GM06990 (cell line): ENCODE results near the gene SPOPL.

ENCODE experiments used
- DNase-seq: peaks from one replicate; pipeline ENCODE4 v3.0.0-alpha.2; 2011; ENCODE audit not compliant: insufficient read length; ENCODE audit errors: extremely low read depth
- H3K27me3 ChIP-seq: replicated peaks from 2 replicates; pipeline ENCODE4 v1.6.0; 2011; ENCODE audit warnings: low read length; ENCODE audit not compliant: control insufficient read depth, insufficient read depth
- H3K36me3 ChIP-seq: 2 replicates; pipeline ENCODE4 v1.5.1; 2011; ENCODE audit warnings: low read length; ENCODE audit not compliant: control insufficient read depth, insufficient read depth
- H3K4me3 ChIP-seq: replicated peaks from 2 replicates; pipeline ENCODE4 v1.5.1; 2011; ENCODE audit warnings: low read depth, mild to moderate bottlenecking, control low read depth, low read length
- TF ChIP-seq, protein P1 (sequence below): IDR thresholded peaks from 2 replicates; pipeline ENCODE4 v1.5.1; 2011; ENCODE audit warnings: low read length, control low read depth, mild to moderate bottlenecking, inconsistent platforms; ENCODE audit not compliant: insufficient read depth, poor library complexity, severe bottlenecking

The SPOPL gene

DNA sequence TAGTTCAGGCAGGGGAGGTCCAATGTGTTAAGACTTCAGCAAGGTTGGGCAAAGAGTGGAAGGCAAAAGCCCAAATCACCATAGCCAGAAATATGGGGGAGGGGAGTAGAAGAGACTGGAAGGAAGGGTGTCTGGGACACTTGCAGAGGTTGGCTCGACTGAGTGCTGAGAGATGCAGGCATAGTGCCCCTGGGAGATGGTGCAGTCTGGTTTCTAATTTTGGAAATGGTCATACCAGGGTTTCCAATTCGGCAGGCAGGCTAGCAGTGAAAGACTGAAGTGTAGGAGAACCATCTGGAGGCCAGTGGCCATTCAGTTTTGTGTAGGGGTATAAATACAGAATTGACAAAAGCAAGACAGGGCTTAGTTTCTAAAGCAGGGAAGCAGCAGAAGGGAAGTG is 6.2 kb upstream of the SPOPL start:
- TF ChIP-seq, protein P1, sequence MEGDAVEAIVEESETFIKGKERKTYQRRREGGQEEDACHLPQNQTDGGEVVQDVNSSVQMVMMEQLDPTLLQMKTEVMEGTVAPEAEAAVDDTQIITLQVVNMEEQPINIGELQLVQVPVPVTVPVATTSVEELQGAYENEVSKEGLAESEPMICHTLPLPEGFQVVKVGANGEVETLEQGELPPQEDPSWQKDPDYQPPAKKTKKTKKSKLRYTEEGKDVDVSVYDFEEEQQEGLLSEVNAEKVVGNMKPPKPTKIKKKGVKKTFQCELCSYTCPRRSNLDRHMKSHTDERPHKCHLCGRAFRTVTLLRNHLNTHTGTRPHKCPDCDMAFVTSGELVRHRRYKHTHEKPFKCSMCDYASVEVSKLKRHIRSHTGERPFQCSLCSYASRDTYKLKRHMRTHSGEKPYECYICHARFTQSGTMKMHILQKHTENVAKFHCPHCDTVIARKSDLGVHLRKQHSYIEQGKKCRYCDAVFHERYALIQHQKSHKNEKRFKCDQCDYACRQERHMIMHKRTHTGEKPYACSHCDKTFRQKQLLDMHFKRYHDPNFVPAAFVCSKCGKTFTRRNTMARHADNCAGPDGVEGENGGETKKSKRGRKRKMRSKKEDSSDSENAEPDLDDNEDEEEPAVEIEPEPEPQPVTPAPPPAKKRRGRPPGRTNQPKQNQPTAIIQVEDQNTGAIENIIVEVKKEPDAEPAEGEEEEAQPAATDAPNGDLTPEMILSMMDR, result no peak
- Histone ChIP-seq H3K27me3 (no peaks in the 10 kb centered on the region), H3K4me3 (no peak overlapping the region), H3K36me3 (no peaks in the 10 kb centered on the region; the same call in 1 of the 2 replicates)
- DNase-seq, result no peak

GRCh38 chr2:138496096-138496651 is 5.4 kb upstream of the SPOPL start:
- TF ChIP-seq, protein P1, result no peak
- DNase-seq, result no peak

GRCh38 chr2:138497294-138497693 is 4.3 kb upstream of the SPOPL start:
- DNase-seq, result no peak
- H3K4me3 ChIP-seq, result no peak overlapping the region
- TF ChIP-seq, protein P1, result no peak
- no peaks in the 10 kb centered on the region for H3K27me3 ChIP-seq
- H3K36me3 ChIP-seq, result no peaks in the 10 kb centered on the region; the same call in 1 of the 2 replicates

More at GRCh38 chr2:138496096-138496651, 5.4 kb upstream of the SPOPL start:
- Histone ChIP-seq H3K4me3 (no peak overlapping the region), H3K27me3 (no peaks in the 10 kb centered on the region), H3K36me3 (no peaks in the 10 kb centered on the region; the same call in 1 of the 2 replicates)

- no peak for DNase-seq
- H3K4me3 ChIP-seq, result no peak overlapping the region
- H3K36me3 ChIP-seq, result no peaks in the 10 kb centered on the region; the same call in 1 of the 2 replicates
- TF ChIP-seq, protein P1, result no peak
- H3K27me3 ChIP-seq, result no peaks in the 10 kb centered on the region
These were observed 1.9 kb upstream of the SPOPL start for GRCh38 chr2:138499684-138500083.

- no peaks in the 10 kb centered on the region; the same call in 1 of the 2 replicates for H3K36me3 ChIP-seq
- DNase-seq, result no peak
- peak overlapping the region; percentile 87 for H3K4me3 ChIP-seq
- TF ChIP-seq, protein P1, result no peak
- no peaks in the 10 kb centered on the region for H3K27me3 ChIP-seq
These were observed 762 bp upstream of the SPOPL start for GRCh38 chr2:138500592-138501424.
